DMS153 (cell line): Measurements from ENCODE around the gene TMEM154.

Experiments
- DNase-seq: peaks from one replicate; lab custom pipeline; 2025; lab: John Stamatoyannopoulos, UW

Gene TMEM154

GRCh38 chr4:152591876-152592275, 87.9 kb downstream of the TMEM154 start:
- no peak for DNase-seq

DNA sequence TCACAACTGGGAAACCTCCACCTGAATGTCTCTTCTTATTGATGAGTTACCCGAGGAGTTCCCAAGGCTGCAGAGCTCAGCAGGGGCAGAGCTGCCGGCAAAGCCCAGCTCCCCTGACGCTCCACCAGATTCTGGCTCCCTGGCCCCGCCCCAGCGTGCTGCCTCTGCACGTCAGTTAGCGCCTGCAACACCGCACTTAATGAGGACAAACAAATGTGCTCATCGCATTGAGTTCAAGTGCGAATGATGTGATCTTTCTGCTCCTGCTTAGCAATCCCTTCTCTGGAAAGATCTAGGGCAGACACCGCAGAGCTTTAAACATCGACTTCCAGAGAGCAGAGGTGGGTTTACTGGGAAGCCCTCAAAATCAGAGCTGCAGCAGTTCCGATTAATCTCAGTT, 88.4 kb downstream of the TMEM154 start:
- peak; percentile 72 for DNase-seq

DNA sequence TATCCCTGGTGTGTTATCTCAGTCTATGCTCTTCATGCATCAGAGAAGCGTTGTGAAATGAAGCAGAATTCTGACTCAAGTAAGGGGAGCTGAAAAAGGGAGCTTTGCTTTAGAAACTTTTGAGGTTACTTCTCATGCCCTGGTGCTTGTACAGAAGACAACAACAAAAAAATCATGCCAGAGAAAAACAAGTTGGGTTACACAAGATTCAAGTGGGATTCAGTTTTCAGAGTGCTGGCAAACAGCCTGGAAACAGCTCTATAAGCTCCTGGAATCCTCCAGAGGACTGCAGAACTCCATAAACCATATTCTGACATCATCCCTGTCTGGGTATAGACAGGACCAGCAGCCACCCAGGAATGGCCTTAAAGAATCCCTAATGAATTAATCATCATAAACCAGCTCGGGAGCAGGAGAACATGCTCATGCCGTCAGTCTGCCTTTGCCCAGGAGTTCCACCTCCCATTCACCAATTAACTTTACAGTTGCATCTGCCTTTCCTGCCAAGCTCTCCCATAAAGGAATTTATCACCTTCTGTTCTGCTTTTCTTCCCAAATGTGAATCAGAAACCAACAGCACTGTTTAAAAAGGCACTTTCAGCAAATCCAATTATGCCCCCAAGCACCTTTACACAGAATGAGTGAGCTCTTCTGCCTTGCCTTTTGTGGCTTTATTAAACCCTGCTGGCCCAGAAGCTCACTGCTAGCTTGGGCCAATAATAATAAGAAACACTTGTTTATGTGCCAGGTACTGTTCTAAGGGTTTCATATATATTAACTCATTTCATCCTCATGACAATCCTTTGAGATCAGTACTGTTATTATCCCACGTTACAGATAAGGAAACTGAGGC, 89.4 kb downstream of the TMEM154 start:
- peak; percentile 79 for DNase-seq

DNA sequence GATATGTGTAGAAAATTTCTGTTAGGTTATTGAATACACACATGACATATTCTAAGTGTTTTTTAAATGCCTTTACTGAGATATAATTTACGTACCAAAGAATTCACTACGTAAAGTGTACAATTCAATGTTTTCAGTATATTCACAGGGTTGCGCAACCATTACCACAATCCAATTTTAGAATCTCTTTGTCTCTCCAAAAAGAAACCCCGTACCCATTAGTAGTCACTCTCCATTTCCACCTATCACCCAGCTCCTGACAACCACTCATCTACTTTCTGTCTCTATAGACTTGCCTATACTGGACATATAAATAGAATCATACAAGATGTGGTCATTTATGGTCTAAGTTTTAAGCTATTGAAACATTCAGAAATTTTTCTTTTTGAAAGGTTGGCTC, 90.9 kb downstream of the TMEM154 start:
- no peak for DNase-seq

GRCh38 chr4:152587127-152587526, 92.7 kb downstream of the TMEM154 start:
- no peak for DNase-seq

DNA sequence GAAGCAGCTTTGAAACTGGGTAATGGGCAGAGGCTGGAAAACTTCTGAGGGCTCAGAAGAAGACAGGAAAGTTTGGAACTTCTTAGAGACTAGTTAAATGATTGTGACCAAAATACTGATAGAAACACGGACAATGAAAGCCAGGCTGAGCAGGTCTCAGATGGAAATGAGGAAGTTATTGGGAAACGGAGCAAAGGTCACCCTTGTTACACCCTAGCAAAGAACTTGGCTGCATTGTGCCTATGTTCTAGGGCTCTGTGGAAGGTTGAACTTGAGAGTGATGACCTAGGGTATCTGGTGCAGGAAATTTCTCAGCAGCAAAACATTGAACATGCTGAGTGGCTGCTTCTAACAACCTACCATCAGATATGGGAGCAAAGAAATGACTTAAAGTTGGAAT, 93.1 kb downstream of the TMEM154 start:
- no peak for DNase-seq

DNA sequence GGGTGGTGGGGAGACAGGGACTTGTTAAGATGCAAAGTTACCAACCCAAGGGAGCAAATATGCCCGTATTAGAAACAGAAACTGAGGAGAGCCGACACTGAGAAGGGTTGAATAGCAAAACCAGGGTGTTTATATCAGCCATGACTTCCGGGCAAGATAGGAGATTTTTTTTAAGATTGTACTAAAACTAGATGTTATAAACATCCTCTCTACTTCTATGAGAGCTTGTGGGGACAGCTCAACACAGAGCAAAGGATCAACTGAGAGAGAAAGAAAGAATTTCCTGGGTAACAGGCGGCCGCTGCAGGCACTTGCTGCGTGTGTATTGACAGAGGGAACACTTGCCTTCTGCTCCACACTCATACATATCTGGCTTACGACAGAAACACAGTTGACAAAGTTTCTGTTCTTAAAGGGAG, 94.8 kb downstream of the TMEM154 start:
- no peak for DNase-seq

- no peak for DNase-seq
Observed at GRCh38 chr4:152581536-152582160, 98.1 kb downstream of the TMEM154 start.

DNA sequence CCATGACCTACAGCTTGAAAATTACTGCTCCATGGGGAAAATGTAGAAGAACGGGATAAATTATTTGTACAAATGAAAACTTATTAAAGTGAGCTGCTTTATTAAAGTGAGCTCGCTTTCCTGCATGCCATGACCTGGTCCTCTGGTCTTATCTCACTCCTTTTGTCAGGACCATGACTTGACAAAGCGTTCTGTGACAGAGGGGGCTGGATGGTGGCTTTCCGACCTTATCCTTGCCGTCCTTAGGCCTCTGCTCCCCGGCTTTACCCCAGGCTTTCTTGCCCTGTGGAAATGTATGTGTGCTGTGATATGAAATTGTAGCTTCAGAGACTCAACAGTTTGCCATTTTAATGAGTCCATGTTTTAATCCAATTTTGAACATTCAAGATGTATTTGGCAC, 99.9 kb downstream of the TMEM154 start:
- no peak for DNase-seq

- no peak for DNase-seq
Observed at GRCh38 chr4:152579107-152579764, 100.6 kb downstream of the TMEM154 start.

DNA sequence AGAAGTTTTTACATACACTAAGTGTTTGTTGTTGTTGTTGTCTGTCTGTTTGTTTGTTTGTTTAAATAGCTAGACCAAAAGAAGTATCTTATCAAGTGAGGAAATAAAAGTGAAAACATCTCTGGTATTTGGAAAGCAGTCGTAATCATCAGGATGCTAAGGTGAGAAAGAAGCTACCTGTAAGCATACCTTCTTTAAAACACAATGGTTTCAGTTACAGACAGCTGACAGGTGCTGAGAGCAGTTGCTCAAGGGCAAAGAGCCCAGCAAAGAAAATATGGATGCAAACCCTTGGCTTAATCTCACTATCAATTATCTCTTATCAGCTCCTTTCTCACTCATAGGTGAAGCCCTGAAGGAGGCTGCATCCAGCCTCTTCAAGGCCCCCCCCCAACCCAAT, 101.1 kb downstream of the TMEM154 start:
- no peak for DNase-seq

GRCh38 chr4:152577708-152578396, 101.9 kb downstream of the TMEM154 start:
- no peak for DNase-seq

DNA sequence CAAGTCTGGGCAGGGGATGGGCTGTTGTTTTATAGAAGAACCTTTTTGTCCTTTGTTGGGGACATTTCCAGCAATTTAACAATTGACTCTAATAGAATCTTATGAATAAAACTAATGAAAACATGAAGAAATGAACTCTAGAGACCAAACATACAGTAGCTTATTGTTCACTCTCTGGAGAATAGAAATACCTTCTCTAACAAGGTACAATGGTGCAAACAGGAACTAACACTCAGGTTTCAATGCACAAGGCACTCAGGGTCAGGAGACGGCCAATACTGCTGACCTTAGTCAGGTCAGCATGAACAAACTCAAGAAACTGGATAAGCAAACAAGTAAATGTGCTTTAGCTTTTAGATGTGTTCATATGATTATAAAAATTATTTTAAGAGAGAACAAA, 104.3 kb downstream of the TMEM154 start:
- no peak for DNase-seq

DNA sequence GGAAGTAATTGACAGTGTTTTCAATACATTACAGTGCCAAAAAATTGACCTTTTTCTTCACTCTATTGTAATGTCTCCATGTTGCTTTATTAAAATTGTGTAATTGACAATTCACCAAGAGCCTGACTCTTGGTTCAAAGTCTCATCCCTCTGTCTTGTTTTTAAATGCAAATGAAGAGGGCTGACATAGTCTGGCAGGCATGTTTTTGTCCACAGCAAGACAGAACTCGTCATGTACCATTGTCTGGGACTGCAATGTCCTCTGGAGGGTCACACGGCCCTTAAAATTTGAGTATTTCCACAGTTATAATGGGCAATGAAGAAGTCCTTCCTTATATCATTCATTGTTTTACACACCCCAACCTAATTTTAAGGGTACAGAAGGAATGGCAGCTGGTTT, 105.9 kb downstream of the TMEM154 start:
- DNase-seq, result no peak

DNA sequence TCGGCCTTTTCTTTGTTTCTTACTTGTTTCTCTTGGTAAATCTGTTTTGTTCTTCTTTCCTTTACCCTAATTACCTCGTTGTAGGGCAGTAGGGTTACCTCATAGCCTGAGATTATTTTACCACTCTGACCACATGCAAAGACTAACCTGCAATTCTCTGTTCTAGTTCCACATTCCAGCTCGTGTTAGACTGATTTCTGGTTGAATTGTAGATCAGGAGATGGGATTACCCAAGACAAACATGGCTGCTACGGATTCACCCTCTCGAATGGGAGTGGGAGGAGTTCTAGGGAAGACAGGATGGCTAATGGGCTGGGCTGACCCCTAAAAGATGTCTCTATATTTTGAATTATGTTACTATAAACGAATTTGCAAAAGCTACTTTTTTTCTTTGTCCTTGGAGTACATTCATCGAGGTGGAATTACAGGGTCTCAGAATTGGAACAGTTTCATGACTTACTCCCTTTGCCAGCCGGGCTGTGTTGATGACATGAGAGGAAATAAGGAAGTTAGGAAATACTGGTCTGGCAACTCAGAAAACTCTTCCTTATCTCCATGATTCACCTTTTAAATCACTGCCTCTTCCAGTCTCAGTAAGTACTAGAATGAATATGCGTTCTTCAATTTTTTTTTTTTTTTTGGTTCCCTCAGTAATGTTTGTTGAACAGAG, 107.2 kb downstream of the TMEM154 start:
- no peak for DNase-seq

- DNase-seq, result no peak
Observed at GRCh38 chr4:152571770-152572169, 108.0 kb downstream of the TMEM154 start.

DNA sequence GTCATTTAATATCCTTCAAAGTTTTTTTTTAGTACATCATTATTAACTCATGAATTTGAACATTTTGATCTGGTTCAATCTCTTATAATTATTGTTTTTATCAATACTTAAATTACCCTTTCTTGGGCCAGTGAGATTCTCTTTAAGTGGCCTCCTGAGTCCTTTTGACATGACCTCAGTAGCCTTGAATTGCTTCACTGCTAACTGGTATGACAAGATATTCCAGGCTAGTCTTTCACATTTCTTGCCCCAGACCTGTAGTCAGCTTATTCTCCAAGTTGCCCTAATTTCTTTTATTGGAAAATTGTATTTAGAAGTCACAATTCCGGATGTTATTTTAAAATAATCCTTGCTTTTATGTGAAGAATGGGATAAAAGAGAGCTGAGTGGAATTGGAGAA, 108.5 kb downstream of the TMEM154 start:
- no peak for DNase-seq
